GM21786 (cell line): Measurements from ENCODE around the gene SLC27A1.

Experiments used
- ATAC-seq: cut with Tn5 transposase; IDR thresholded peaks from one replicate; pipeline ENCODE4 v1.9.1; 2021; ENCODE audit not compliant: unreplicated experiment

Gene SLC27A1

DNA sequence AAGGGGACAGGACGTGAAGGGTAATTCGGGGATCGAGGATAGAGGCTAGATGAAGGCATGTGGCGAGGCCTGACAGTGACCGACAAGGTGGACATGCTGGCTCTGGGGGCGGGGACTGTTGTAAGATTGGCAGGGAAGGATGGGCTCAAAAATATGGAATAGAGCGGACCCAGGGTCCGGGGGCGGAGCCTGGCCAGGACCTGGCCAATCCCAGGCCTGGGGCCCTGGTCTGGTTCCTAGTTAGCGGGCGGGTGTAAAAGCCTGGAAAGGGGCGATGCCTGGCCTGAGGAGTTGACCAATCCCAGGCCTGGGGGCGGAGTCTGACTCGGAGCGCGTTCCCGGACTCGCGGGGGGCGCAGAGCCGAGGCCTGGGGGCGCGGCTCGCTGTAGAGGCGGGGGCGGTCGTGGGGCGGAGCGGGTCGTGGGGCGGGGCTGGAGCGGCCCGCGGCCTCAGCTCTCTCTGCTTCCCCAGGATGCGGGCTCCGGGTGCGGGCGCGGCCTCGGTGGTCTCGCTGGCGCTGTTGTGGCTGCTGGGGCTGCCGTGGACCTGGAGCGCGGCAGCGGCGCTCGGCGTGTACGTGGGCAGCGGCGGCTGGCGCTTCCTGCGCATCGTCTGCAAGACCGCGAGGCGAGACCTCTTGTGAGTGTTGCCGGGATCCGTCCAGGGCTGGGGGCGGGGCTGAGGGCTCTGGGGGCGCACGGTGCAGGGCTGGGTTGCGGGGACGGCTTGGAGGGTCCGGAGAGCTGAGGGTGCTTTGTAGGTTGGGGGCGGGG, at the start of gene SLC27A1:
TSS of gene SLC27A1 (plus strand) at position 457 of the 774 bp plus-strand sequence. CDS start at position 474, 17 bp downstream.
- peak; percentile 67 for ATAC-seq

DNA sequence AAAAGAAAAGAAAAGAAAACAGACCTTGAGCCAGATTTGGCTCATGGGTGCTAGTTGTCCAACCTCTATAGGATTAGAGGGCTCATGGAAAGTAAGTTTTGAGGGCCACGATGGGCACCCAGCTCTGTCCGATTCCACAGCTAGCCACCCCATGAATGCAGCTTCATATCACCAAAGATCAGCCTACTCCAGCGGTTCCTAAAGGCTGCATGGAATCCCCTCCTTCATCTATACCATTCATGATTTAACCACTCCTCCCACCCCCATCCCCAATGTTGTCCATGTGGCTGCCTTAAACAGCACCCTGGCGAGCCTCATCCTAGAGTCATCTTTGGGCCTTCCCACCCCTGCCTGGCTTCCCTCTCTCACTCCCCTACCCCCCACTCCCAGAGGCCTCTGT, 48.4 kb upstream of the SLC27A1 start:
- ATAC-seq = no peak

DNA sequence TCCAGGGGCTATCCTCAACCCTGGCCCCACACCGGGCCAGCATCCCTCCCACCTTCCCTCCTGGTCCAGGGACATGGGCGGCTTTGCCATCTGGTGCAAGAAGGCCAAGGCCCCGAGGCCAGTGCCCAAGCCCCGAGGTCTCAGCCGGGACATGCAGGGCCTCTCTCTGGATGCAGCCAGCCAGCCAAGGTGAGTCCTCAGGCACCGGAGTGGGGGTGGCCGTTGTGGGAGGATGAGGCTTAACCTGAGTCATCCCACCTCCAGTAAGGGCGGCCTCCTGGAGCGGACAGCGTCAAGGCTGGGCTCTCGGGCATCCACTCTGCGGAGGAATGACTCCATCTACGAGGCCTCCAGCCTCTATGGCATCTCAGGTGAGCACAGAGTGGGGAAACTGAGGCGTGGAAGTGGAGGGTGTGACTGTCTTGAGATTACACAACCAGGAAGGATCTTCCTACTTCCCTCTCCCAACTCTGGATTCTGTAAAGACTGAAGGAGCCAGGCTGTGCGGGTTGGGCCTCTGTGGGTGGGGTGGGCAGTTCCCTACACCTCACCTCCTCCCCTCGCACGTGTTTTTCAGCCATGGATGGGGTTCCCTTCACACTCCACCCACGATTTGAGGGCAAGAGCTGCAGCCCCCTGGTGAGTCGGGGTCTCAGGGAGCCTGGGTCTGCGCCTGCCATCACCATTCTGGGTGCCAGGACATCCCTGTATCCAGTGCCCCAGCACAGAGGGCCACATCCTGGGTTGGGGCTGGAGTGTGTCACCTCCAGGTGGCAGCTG, 46.7 kb upstream of the SLC27A1 start:
- ATAC-seq = no peak

DNA sequence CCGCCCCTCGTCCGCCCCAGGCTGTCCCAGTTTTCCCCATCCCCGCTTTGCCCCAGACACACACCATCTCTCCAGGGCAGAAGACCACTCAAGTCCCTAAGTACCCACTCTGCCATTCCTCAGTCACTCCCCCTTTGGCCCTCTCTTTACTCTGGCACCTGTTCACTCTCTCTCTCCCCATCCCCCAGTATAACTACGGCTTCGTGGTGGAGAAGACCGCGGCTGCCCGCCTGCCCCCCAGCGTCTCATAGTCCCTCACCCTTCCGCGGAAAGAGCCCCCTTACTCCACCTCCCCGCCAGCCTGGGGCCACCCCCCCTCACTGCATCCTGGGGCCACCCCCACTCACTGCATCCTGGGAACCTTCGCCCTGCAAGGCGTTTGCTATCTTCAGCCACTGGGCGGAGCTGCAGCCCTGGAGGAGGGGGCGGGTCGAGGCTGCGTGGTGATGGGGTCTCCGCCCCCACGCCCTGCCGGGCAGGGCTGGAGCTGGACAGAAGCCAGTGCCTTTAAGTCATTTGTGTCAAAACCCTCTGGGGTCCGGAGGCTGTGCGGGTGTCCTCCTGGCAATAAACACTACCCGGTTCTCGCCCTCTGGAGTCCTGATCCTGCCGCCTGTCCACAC, 45.5 kb upstream of the SLC27A1 start:
- no peak for ATAC-seq

DNA sequence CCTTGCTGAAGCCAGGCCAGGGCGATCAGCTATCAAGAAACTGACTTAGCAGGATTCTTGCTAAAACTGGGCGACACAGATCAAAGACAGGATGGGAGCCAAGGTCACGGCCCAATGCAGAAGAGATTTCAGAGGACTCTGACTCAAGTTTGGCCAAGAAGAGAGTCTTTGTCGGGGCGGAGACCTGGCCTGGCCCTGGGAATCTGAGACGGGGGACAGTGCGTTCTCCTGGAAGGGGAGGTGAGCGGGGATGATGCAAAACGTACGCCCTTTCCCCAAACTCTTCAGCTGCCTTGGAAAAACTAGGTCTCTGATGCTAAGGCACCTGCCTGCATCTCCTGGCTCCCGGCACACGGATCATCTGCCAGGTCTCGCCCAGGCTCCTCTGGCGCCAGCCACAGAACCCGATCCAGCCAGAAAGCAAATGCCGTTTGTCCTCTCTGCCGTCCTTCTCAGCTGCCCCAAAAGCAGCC, 40.6 kb upstream of the SLC27A1 start:
- no peak for ATAC-seq

DNA sequence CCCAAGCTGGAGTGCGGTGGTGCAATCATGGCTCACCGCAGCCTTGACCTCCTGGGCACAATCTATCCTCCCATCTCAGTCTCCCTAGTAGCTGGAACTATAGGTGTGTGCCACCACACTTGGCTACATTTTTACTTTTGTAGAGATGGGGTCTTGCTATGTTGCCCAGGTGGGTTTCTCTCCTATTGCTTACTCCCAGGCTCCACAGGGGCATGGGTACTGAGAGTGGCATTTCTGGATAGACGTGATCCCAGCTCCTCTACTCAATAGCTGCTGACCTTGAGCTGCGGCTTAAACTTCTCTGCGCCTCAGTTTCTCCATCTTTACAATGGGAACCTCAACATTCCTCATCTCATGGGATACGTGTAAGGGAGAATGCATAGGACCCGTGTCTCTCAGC, 38.9 kb upstream of the SLC27A1 start:
- no peak for ATAC-seq

DNA sequence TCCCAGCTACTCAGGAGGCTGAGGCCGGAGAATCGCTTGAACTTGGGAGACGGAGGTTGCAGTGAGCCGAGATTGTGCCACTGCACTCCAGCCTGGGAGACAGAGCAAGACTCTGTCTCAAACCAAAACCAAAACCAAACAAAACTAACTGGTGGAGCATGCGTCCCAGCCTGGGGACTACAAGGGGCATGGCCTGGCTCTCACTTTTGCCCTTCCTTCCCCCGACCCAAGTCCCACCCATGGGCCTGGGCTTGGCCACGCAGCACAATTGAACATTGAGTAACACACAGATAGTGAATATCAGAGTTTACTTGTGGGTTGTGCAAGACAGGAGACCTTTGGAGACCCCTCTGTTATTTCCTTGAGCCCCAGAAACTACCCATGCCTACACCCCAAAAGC, 35.1 kb upstream of the SLC27A1 start:
- no peak for ATAC-seq

DNA sequence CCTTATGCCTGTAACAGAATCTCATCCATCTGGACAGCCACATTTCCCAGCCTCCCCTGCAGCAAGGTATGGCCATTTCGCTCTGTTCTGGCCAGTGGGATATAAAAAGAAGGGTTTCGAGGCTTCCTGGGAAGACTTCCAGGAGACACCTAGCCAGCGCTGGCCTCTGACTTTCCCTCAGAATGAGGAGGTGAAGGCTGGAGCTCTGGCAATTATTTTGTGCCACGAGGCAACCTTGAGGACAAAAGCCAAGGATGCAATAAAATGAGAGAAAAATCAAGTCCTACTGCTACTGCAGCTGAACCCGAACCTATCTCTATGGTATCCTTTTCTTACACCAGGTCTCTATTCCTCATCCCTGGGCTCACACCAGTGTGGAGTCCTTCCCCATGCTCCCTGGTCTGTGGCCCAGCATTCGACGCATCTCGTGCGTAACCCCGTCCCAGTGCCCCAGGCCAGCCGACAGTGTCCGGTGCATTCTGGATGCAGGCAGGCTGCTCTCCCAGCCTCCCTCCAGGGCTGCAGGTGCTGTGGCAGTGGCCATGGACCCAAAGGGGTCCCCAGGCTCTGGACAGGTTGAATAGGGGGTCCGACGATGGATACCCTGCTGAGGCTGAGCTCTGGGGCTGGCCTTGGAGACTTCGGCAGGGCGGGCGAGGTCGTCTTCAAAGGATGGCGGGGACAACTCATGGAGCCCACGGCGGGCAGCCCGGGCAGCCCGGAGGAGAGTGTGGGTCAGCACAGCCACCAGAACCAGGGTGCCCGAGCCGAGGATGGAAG, 34.0 kb upstream of the SLC27A1 start:
- ATAC-seq = no peak

DNA sequence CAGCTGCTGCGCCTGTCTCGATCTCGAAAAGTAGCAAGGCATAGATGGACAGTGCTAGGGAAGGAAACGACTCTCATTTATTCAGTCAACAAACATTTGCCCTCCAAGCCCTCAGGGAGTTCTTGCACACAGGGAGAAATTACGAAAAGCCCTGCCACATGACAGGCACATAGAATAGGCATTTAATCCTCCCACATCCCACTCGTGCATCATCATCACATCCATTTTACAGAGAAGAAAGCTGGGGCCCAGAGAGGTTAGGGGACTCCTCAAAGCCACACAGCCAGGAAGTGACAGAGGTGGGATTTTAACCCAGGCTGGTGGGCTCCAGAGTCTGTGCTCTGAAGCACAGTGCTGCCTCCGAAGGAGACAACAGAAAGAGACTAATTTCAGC, 33.5 kb upstream of the SLC27A1 start:
- no peak for ATAC-seq

DNA sequence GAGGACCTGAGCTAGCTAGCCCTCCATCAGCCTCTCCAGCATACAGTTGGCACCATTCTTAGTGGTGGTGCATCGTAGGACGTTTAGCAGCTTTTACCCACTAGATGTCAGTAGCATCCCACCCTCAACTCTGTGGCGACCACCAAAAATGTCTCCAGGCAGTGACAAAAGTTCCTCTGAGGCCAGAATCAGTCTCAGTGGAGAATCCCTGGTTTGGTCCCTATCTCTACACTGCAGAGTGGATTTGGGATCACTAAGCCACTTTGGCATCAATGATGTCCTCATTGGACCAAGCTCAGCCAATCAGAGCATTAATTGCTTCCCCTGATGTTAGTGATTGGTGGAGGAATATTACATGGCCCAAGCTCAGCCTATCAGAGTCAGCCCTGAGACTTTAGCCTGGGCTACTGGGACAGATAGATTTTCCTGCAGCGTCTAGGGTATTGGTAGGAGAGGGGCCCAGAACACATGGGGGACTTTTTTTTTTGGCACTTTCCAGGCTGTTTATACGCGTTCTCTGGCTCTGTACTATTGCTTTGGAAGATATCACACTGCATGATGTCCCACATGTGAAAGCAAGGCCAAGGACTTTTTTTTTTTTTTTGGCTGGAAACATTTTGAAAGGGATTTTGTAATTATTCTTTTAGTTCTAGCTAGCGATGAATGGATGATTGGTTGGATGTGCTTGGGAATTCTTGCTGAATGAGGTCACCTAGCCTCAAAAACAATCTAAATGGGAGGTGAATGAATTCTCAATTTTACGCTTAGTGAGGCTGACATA, 28.9 kb upstream of the SLC27A1 start:
- ATAC-seq = no peak

DNA sequence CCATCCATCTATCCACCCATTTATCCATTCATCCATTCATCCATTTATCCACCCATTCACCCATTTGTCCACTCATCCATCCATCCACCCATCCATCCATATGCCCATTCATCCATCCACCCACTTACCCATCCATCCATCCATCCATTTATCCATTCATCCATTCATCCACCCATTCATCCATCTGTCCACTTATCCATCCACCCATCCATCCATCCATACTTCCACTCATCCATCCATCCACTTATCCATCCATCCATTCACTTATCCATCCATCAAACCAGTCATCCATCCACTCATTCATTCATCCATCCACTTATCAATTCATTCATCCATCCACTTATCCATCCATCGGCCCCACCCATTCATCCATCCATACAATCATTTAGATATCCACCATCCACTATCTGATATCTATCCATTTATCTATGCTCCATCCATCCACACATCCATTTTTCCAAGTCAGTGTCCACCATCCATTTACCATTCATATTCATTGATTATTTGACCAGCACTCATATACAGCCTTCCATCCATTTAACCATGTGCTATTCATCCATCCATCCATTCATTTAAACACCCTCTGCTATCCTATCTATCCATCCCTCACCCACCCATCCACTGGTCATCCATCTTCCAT, 24.7 kb upstream of the SLC27A1 start:
- ATAC-seq = no peak

DNA sequence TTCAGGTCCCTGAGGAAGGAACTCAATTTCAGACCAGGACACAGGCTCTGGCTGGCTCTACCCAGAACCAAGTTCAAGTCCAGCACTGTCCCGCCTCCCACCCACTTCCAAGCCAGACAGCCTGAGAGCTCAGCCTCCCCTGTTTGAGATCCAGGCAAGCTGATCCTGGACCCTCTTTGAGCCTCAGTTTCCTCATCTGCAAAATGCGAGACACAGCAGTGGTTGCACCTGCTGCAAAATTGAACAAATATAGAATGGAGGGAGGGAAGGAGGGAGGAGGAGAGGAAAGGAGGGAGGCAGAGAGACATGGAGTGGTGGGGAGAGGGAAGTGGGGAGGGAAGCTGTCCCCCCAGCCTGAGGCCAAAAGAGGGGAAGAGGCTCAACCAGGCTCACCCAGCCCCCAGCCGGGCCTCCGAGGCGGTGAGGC, 22.6 kb upstream of the SLC27A1 start:
- ATAC-seq = no peak

DNA sequence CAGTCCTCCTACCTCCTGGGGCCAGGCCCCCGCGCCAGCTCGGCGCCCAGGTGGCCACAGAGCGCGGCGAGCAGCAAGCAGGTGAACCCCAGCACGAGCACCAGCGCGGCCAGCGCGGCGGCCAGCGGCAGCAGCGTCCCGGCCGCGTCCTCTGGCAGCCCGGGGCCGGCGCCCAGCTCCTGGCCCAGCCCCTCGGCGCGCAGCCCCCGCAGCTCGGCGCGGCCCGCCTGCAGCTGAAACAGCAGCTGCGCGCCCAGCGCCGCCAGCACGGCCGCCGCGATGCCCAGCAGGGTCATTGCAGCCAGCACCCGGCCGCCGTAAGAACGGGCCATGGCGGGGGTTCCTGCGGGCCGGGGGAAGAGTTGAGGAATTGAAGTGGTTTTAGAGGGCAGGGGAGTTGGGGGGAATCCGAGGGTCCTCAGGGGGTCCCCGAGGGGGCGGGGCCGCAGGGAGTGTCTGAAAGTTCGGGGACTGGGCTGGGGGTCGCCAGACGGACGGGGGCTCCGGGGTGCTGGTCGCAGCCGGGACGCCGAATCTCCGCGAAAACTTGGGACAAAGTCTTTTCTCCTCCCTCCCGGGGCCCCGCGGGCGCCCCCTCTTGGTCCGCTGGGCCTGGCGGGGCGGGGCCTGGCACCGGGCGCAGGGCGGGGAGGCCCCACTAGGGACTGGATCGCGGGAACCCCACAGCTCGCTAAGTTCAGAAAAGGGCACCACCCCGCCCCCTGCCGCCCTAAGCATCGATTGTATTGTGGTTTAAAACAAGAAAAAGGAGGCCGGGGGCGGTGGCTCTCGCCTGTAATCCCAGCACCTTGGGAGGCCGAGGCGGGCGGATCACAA, 22.0 kb upstream of the SLC27A1 start, which contains the start of gene TMEM221:
TSS of gene TMEM221 (minus strand) at position 538 of the 837 bp plus-strand sequence. CDS start at position 332, 206 bp downstream.
- ATAC-seq = no peak

DNA sequence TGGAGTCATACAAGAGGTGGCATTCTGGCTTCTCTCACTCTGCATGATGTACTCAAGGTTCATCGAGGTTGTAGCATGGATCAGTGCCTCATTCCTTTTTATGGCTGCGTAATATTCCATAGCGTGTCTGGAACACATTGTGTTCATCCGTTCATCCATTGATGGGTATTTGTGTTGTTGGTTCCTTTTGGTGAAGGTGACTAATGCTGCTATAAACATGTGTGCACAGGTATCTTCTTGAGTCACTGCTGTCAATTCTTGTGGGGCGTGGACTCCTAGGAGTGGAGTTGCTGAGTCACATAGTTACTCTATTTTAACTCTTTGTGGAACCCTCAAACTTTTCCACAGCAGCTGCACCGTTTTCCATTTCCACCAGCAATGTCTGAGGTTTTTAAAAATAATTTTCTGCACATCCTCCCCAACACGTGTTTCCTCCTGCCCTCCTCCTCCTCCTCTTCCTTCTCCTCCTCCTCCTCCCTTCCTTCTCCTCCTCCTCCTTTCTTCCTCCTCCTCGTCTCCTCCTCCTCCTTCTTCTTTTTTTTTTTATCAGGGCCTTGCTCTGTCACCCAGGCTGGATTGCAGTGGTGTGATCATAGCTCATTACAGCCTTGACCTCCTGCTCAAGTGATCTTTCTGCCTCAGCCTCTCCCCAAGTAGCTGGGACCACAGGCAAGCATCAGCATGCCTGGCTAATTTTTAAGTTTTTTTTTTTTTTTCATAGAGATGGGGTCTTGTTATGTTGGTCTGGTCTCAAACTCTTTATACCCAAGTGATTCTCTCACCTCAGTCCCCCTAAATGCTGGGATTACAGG, 19.9 kb upstream of the SLC27A1 start:
- no peak for ATAC-seq

DNA sequence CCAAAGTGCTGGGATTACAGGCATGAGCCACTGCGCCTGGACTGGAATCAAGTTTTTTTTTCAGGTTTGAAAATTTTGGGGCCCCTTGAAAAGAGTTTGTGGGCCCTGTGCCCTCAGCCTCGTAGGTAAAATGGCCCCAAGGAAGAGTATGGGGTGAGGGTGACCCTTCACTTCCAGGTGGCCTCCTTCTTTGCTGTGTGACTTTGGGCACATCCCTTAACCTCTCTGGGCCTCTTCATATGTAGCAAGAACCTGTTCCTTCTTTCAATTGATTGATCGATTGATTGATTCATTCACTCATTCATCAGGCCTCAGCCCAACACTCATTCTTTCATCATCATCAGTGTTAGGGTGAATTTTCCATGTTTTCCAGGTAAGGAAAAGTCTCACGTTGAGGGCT, 18.5 kb upstream of the SLC27A1 start:
- no peak for ATAC-seq

DNA sequence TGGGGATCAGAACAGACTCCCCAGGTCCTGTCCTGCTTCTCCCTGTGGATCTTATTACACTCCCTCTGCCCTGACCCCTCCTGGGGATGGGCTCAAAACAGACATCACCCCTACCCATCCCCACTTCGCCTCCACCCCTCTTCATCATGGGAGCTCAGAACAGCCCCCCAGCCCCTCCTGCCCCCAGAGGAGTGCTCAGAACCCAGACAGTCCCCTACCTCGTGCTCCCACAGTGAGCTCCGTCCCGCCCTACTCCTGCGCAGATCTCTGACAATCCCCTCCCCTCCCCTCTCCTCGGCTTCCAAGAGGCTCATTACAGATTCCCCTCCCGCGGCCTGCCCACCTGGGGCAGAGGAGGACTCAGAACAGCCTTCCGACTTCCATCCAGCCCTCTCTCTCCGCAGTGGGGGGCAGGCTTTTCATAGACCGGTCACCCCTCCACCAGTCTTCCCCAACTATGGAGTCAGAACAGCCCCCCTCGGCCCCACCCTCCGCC, 15.7 kb upstream of the SLC27A1 start:
- ATAC-seq = no peak

DNA sequence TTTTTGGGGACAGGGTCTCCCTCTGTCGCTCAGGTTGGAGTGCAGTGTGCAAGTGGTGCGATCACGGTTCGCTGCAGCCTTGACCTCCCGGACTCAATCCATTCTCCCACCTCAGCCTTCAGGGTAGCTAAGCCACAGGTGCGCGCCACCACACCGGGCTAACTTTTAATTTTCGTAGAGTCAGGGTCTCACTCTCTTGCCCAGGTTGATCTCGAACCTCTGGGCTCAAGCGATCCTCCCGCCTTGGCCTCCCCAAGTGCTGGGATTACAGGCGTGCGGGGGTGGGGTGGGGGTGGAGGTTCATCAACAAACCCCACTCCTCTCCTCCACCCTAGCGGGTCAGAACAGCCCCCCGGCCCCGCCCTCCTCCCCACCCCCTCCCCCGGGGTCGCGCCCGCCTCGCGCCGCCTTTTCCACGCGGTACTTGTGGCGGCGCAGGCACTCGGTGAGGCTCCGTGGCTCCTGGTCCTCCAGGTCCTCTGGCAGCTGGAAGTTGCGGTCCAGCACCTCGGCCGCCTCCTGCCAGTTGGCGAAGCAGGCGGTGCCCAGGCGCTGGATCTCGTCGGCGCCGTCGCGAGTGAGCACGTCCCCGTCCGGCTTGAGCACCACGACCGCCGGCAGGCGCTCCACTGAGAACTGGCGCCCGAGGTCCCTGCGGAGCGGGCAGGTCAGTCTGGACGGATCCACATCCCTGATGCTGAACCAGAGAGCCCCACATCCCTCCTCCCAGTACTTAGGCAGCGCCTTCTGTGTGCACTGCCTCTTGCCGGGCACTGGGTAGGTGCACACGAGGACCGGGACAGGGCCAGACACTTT, 14.8 kb upstream of the SLC27A1 start:
- ATAC-seq = no peak
